Hematopoietic multipotent progenitor cell (in vitro differentiated cells): ENCODE data around the gene ARID5B. TPM values are rescaled to one million over a fixed set of nuclear protein-coding genes. Genes with fewer than 3 reads are reported as not detected.

ENCODE experiments used
- DNase-seq, 3 donors: peaks; one replicate each; pipeline ENCODE4 v3.0.0-alpha.2; 2011 to 2015; ENCODE audit warnings: low read depth in 2 of 3, low spot score in 2 of 3
- total RNA-seq: library from RNA; depleted of rRNA; stranded (reverse); fragments of >200 nt; gene quantifications from one replicate; pipeline ENCODE4 v1.2.3, GENCODE V29; 2012

ARID5B gene
- total RNA-seq, 1 donor: 11.3 TPM

DNA sequence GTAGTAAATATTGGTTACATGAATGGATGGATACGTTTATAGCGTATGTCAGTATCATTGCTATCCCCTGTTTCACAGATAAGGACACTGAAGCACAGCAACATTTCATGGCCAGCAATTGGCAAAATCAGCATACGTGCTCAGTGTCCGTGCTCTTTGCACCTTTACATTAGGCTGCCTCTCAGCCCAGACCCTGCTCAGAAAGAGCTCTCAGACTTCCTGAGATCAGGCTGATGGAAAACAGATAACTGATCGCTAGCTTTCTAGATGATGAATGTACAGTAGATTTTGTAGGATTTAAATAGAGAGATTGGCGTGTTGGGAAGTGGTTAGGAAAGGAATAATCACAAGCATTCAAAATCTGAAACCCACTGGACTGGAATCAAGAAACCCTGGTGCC is 106.7 kb downstream of the ARID5B start:
- DNase-seq: no peak

- DNase-seq: no peak
Measured at GRCh38 chr10:62008946-62009345, 107.4 kb downstream of the ARID5B start.

GRCh38 chr10:62010366-62010765 is 108.9 kb downstream of the ARID5B start:
- no peak for DNase-seq

DNA sequence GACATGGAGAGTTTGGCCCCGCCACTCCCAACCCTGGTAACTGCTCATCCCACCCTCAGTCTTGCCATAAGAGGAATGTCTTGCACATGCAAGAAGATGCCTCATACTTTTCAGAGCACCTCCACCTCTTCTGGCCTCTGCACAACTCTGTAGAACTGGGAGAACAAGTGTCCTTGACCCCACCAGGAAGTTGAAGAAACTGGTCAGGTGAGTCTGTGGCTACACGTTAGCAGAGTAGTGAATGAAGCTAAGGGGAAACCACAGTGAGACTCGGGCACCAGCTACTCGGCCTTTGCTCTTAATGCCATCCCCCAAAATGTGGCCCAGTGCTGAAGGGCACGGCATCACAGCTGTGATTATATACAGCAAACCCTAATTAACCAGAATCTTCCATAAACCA is 110.1 kb downstream of the ARID5B start:
- DNase-seq: no peak

GRCh38 chr10:62012318-62012717 is 110.8 kb downstream of the ARID5B start:
- DNase-seq: no peak

DNA sequence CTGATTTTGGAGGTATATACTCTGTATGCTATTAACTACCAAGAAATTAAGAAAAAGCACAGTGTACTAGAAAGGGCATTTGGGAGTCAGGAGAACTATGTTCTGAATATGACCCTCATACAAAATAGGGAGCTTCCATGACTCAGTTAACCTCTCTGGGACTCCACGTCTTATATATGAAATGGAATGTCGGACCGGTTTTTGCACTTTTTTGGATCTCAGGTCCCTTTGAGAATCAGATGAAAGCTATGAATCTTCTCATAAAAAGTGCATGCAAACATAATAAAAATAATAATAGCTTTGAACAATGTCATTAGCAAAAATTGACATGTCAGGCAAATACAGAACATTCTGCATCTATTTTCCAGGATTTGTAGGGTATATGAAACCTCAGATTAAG is 113.0 kb downstream of the ARID5B start:
- no peak for DNase-seq

GRCh38 chr10:62015994-62016393 is 114.5 kb downstream of the ARID5B start:
- DNase-seq: no peak

GRCh38 chr10:62016623-62017490 is 115.4 kb downstream of the ARID5B start:
- DNase-seq: peak in 2 of 3 donors; percentile 27 to 56

DNA sequence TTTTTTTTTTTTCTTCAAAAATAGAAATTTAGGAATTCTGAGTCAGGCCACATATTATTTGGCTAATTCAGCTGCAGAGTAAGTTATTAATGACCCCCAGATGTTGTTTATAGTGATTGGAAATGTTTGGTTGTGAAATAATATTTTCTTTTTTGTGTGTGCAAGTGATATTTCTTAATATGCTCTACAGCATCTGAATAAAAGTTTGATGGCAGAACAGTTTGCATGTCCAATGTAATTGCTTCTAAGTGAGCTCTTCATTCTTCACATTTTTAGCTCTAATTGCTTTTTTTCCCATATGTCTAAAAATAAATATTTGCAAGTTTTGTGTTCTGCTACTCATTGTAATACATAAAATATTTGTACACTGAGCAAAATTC is 116.0 kb downstream of the ARID5B start:
- DNase-seq: no peak

GRCh38 chr10:62018131-62018911 is 116.8 kb downstream of the ARID5B start:
- DNase-seq: no peak

DNA sequence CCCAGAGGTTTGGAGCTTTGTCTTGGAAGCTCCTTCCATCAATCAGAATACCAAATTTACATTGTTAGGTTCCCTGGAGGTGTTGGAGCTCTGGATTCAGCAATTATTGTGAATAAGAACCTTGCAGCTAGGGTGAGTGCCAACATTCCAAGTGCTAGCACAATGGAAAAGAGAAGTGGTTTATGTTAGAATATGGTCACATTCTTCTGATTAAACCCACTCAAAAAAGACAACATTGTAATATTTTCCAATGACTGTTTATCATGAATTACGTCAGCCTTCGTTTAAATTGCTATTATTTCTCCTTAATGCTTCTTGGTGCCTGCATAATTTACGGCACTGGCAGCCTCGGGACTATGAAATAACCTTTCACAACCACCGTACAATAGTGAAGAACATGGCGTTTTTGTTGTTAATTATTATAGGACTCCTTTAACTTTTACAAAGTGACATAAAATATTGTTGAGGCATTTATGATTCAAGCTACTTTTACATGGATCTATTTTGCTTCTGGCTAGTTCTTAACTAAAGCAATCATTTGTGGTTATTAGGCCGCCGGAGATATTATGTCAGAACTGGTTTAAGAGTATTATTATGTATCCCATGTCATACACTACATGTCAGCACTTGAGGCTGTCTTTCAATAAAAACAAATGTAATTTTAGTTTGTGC is 117.7 kb downstream of the ARID5B start:
- DNase-seq: no peak

DNA sequence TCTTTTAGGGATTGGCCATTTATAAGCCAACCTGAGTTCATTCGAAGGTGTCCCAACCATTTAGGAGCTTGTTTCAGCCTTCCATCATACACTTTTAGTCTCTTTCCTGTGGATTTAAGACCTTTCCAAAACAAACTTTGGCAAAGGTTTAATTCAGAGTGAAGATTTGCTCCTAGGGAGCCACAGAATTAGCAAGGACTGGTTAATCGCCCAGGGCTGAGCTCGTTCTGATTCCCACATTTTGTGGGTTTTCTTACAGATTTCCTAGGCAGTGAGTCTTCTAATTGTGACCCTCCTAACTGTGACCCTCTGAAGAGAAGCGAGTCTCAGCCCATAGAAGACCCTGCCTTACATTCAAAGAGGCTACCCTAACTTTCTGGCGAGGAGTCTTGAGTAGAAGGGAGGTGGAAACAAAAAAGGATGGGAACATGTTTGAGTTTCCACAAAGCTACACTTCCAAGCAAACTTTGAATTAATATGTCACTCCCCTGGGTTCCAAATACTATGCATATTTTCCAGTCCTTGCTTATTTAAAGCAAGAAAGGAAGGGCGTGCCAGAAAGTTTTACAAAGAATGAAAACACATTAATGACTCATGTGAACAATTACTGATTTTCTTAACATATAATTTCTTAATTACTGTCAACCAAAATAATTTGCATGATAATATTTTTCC is 118.3 kb downstream of the ARID5B start:
- DNase-seq: no peak

- DNase-seq: no peak
Measured at GRCh38 chr10:62021128-62021665, 119.7 kb downstream of the ARID5B start.

GRCh38 chr10:62021978-62022802 is 120.7 kb downstream of the ARID5B start:
- DNase-seq: no peak

DNA sequence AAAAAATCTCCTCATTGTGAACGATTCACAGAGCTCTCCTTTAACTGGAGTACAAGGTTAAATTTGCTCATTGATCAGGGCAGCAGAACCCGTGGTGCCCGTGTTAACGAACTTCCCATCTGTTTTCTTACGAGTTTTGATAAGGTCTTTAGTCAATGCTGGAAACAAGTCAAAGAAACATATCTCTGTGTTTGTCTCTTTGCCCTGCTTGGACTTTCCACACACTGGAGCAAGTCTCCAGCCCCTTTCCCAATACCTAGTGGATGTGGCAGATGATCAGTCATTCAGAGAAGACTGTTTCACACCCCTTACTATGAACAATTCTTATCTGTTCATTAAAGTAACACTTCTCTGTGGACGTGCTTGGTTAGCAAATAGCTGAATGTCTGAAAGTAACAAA is 121.3 kb downstream of the ARID5B start:
- DNase-seq: no peak

DNA sequence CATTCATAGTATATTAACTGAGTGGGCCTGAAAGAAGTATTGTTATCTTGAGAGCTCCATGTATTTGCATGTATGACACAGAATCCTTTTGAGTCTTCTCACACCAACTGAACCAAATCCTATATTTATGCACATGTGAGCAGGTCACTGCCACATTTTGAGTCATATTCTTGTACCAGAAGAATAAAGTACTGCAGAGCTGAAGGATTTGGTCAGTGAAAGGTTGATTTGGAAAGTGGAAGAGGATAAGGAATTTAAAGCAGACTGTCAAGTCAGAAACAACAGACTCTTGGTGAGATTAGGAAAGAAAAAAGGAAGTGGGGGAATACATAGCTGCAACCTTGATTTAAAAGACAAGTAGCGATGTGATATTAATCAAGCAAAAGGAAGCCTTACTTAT is 121.8 kb downstream of the ARID5B start:
- no peak for DNase-seq

- DNase-seq: no peak
Measured at GRCh38 chr10:62024026-62024701, 122.7 kb downstream of the ARID5B start.

DNA sequence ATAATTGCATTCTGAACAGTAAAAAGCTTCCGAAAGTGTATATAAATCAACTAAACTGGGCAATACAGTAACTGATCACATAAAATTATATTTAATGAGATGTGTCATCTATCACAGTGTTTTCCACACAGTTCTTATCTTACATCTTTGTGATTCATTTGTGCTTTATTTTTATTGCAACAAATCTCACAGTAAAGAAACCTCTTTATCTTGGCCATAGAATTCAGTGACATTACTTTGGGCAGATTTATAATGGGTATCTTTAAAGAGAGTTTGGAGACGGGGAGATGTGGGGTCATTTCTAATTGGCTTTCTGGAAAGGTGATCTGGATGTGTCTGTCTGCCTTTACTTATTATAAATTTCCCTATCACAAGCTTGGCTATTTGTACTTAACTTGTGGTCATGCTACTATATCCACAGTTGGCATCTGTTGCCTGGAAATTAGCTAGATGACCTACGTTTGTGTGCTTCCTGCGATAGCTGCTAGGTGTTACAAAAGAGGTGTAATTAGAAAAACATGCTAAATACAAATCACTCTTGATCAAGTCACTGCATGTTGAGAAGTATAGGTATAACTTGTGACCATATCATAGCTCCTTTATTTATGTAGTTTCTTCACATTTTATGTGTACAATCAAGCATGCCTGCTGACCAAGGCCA is 123.8 kb downstream of the ARID5B start:
- no peak for DNase-seq
